NCI-H345 treated with DMSO at 0.1 percent for 48 hours (cell line): ENCODE results near the gene PSIP1.
A peak's percentile ranks its signal among the peaks of the same experiment; 100 is the strongest.
"Not testable (repeated sequence)": the region's sequence is repeated elsewhere in the genome, so short reads cannot be mapped to it uniquely, and the experiment has no call there.

Source experiments
- DNase-seq: peaks from one replicate; lab custom pipeline; 2025; ENCODE audit not compliant: unreplicated experiment; lab: John Stamatoyannopoulos, UW

Gene PSIP1

GRCh38 chr9:15510789-15511575, at the start of gene PSIP1:
Gene PSIP1 (minus strand): TSS chr9:15510970. CDS start chr9:15510188, 782 bp downstream.
- DNase-seq, result peak; percentile 89

- peak; percentile 81 for DNase-seq
Observed at GRCh38 chr9:15553528-15553898, 42.7 kb upstream of the PSIP1 start.

- peak; percentile 95 for DNase-seq
Observed at GRCh38 chr9:15552636-15553527, 42.1 kb upstream of the PSIP1 start, which contains the start of gene CCDC171. Gene CCDC171 (plus strand): TSS chr9:15553043. CDS start chr9:15564089, 11,046 bp downstream.

GRCh38 chr9:15549611-15550010, 38.8 kb upstream of the PSIP1 start:
- DNase-seq, result no peak

GRCh38 chr9:15543047-15543813, 32.5 kb upstream of the PSIP1 start:
- DNase-seq, result no peak

GRCh38 chr9:15542624-15543023, 31.9 kb upstream of the PSIP1 start:
- no peak for DNase-seq

- DNase-seq, result no peak
Observed at GRCh38 chr9:15541872-15542271, 31.1 kb upstream of the PSIP1 start.

GRCh38 chr9:15531380-15531779, 20.6 kb upstream of the PSIP1 start:
- no peak for DNase-seq

GRCh38 chr9:15529566-15530324, 19.0 kb upstream of the PSIP1 start:
- DNase-seq, result no peak

GRCh38 chr9:15527035-15527434, 16.3 kb upstream of the PSIP1 start:
- not testable (repeated sequence) for DNase-seq

GRCh38 chr9:15525958-15526357, 15.2 kb upstream of the PSIP1 start:
- no peak for DNase-seq

- no peak for DNase-seq
Observed at GRCh38 chr9:15524845-15525455, 14.2 kb upstream of the PSIP1 start.

- DNase-seq, result no peak
Observed at GRCh38 chr9:15522130-15522755, 11.5 kb upstream of the PSIP1 start.

- DNase-seq, result no peak
Observed at GRCh38 chr9:15521254-15521653, 10.5 kb upstream of the PSIP1 start.

GRCh38 chr9:15519831-15520230, 9.1 kb upstream of the PSIP1 start:
- DNase-seq, result no peak

- DNase-seq, result peak; percentile 5
Observed at GRCh38 chr9:15513335-15513734, 2.6 kb upstream of the PSIP1 start.

- peak; percentile 50 for DNase-seq
Observed at GRCh38 chr9:15512889-15513288, 2.1 kb upstream of the PSIP1 start.

GRCh38 chr9:15512204-15512603, 1.4 kb upstream of the PSIP1 start:
- DNase-seq, result peak; percentile 12

- DNase-seq, result no peak
Observed at GRCh38 chr9:15509931-15510788, 610 bp downstream of the PSIP1 start.
